NCI-H2196 treated with DMSO at 0.1 percent for 48 hours (cell line): Measurements from ENCODE around the gene CDH24.

Experiments used
- DNase-seq: peaks from one replicate; lab custom pipeline; 2025; ENCODE audit not compliant: unreplicated experiment; lab: John Stamatoyannopoulos, UW

The CDH24 gene

GRCh38 chr14:22998329-22999012, 58.8 kb downstream of the CDH24 start:
- no peak for DNase-seq

GRCh38 chr14:22997676-22998323, 59.5 kb downstream of the CDH24 start:
- no peak for DNase-seq
